Hematopoietic multipotent progenitor cell treated with erythropoietin and hydrocortisone succinate and interleukin-3 and kit ligand, for 4 days (in vitro differentiated cells): Measurements from ENCODE around the gene PBX3.

Source experiments
- DNase-seq: peaks from one replicate; pipeline ENCODE4 v3.0.0-alpha.2; 2015

Gene PBX3

GRCh38 chr9:125959315-125959714 lies 212.1 kb downstream of the PBX3 start:
- no peak for DNase-seq

GRCh38 chr9:125959951-125960619 lies 212.9 kb downstream of the PBX3 start:
- no peak for DNase-seq

GRCh38 chr9:125960626-125961025 lies 213.5 kb downstream of the PBX3 start:
- no peak for DNase-seq

- no peak for DNase-seq
Measured at GRCh38 chr9:125961072-125961471, 213.9 kb downstream of the PBX3 start.

- no peak for DNase-seq
Measured at GRCh38 chr9:125963932-125964331, 216.8 kb downstream of the PBX3 start.

- DNase-seq: no peak
Measured at GRCh38 chr9:125964702-125965225, 217.6 kb downstream of the PBX3 start.

- DNase-seq: no peak
Measured at GRCh38 chr9:125965477-125965876, 218.3 kb downstream of the PBX3 start.

GRCh38 chr9:125966466-125966865 lies 219.3 kb downstream of the PBX3 start:
- no peak for DNase-seq

- no peak for DNase-seq
Measured at GRCh38 chr9:125966959-125967711, 220.0 kb downstream of the PBX3 start.

GRCh38 chr9:125968714-125969374 lies 221.7 kb downstream of the PBX3 start:
- no peak for DNase-seq

GRCh38 chr9:125969462-125969861 lies 222.3 kb downstream of the PBX3 start:
- DNase-seq: no peak

GRCh38 chr9:125969868-125970267 lies 222.7 kb downstream of the PBX3 start:
- DNase-seq: no peak

GRCh38 chr9:125970340-125970739 lies 223.2 kb downstream of the PBX3 start:
- no peak for DNase-seq

- DNase-seq: no peak
Measured at GRCh38 chr9:125971050-125971449, 223.9 kb downstream of the PBX3 start.

GRCh38 chr9:125972012-125972729 lies 225.0 kb downstream of the PBX3 start:
- no peak for DNase-seq

- no peak for DNase-seq
Measured at GRCh38 chr9:125973547-125973946, 226.4 kb downstream of the PBX3 start.

- no peak for DNase-seq
Measured at GRCh38 chr9:125974705-125975104, 227.5 kb downstream of the PBX3 start.

- DNase-seq: no peak
Measured at GRCh38 chr9:125977223-125977622, 230.1 kb downstream of the PBX3 start.

GRCh38 chr9:125979383-125979782 lies 232.2 kb downstream of the PBX3 start:
- no peak for DNase-seq

GRCh38 chr9:125982798-125983406 lies 235.7 kb downstream of the PBX3 start:
- DNase-seq: no peak

- DNase-seq: no peak
Measured at GRCh38 chr9:125983681-125984080, 236.5 kb downstream of the PBX3 start.

- DNase-seq: no peak
Measured at GRCh38 chr9:125984461-125984860, 237.3 kb downstream of the PBX3 start.
